Gastroesophageal sphincter (tissue), 3 donors: Measurements from ENCODE around the gene ARHGAP22.

ENCODE experiments used
- POLR2A ChIP-seq, 2 donors: fragments of 450-650 bp; IDR thresholded peaks; one replicate each; pipeline ENCODE4 v1.6.1; 2017; ENCODE audit warnings: antibody characterized with exemption in 2 of 2, mild to moderate bottlenecking in 2 of 2, moderate library complexity in 1 of 2
- TF ChIP-seq, protein P1 (sequence below), 4 experiments: fragments of 200-600 bp in 2 of 4; fragments of 450-650 bp in 2 of 4; sonication (generic) in 1 of 4; IDR thresholded peaks; one replicate each; pipeline ENCODE4 v1.5.1; 2017 to 2019; ENCODE audit warnings: antibody characterized with exemption in 4 of 4, mild to moderate bottlenecking in 2 of 4, moderate library complexity in 2 of 4

DNA sequence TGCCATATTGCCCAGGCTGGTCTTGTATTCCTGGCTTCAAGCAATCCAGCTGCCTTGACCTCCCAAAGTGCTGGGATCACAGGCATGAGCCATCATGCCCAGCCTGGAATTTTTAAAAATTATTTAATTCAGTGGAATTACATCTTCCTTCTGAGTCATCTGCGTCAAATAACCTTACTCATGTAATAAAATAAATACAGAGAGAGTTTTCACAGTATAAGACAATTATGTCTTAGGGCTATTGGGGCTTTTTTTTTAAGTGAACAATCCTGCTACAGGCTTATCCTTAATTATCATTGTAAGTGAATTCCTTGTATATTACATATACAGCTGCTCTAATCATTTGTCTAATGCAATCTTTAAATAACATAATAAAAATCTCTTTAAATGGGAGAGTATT, 190.1 kb downstream of the ARHGAP22 start:
- TF ChIP-seq, protein P1, sequence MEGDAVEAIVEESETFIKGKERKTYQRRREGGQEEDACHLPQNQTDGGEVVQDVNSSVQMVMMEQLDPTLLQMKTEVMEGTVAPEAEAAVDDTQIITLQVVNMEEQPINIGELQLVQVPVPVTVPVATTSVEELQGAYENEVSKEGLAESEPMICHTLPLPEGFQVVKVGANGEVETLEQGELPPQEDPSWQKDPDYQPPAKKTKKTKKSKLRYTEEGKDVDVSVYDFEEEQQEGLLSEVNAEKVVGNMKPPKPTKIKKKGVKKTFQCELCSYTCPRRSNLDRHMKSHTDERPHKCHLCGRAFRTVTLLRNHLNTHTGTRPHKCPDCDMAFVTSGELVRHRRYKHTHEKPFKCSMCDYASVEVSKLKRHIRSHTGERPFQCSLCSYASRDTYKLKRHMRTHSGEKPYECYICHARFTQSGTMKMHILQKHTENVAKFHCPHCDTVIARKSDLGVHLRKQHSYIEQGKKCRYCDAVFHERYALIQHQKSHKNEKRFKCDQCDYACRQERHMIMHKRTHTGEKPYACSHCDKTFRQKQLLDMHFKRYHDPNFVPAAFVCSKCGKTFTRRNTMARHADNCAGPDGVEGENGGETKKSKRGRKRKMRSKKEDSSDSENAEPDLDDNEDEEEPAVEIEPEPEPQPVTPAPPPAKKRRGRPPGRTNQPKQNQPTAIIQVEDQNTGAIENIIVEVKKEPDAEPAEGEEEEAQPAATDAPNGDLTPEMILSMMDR (IDR thresholded peaks at IDR 0.05): no peak
- no peak for TF ChIP-seq POLR2A (IDR thresholded peaks at IDR 0.05)
